Neural cell (in vitro differentiated cells): ENCODE data around the gene VEZF1. TPM values are rescaled to one million over a fixed set of nuclear protein-coding genes. Genes with fewer than 3 reads are reported as not detected.

Source experiments
- H2AFZ ChIP-seq: fragments of 200-600, 300-800 bp; sonication (generic), shearing (Covaris generic); 2 replicates; pipeline ENCODE4 v1.6.0; 2014; ENCODE audit warnings: low read depth, mild to moderate bottlenecking, antibody characterized with exemption, low read length, moderate library complexity
- H3F3A ChIP-seq: fragments of 200-600 bp; shearing (Covaris generic); 2 replicates; pipeline ENCODE4 v1.6.1; 2016; ENCODE audit warnings: mild to moderate bottlenecking, moderate library complexity, mixed read lengths, antibody characterized with exemption, low read length; ENCODE audit not compliant: insufficient read depth, poor library complexity, severe bottlenecking
- H3K27ac ChIP-seq: fragments of 200-600, 300-800 bp; sonication (generic), shearing (Covaris generic); 2 replicates; pipeline ENCODE4 v1.5.1; 2014; ENCODE audit warnings: mild to moderate bottlenecking, low read length, moderate library complexity
- H3K27me3 ChIP-seq: fragments of 300-800, 200-600 bp; sonication (generic), shearing (Covaris generic); 2 replicates; pipeline ENCODE4 v1.6.0; 2014; ENCODE audit warnings: mild to moderate bottlenecking, low read depth, low read length, moderate library complexity; ENCODE audit not compliant: insufficient read depth
- H3K36me3 ChIP-seq: fragments of 300-800, 200-600 bp; sonication (generic), shearing (Covaris generic); 2 replicates; pipeline ENCODE4 v1.5.1; 2014; ENCODE audit warnings: mild to moderate bottlenecking, antibody characterized with exemption, low read length, moderate library complexity; ENCODE audit not compliant: insufficient read depth
- H3K4me2 ChIP-seq: fragments of 300-800, 200-600 bp; sonication (generic), shearing (Covaris generic); 2 replicates; pipeline ENCODE4 v1.6.0; 2014; ENCODE audit warnings: mild to moderate bottlenecking, low read length
- H3K4me3 ChIP-seq: fragments of 300-800, 200-600 bp; sonication (generic), shearing (Covaris generic); 2 replicates; pipeline ENCODE4 v1.5.1; 2014; ENCODE audit warnings: mild to moderate bottlenecking, low read length, moderate library complexity
- H3K79me2 ChIP-seq: fragments of 200-600 bp; shearing (Covaris generic); replicated peaks from 2 replicates; pipeline ENCODE4 v1.6.0; 2014; ENCODE audit warnings: mild to moderate bottlenecking, low read length, moderate library complexity; ENCODE audit not compliant: insufficient read depth
- H3K9ac ChIP-seq: fragments of 300-800, 200-600 bp; sonication (generic), shearing (Covaris generic); 2 replicates; pipeline ENCODE4 v1.6.1; 2016; ENCODE audit warnings: mild to moderate bottlenecking, low read length, mixed read lengths
- H3K9me2 ChIP-seq: fragments of 200-600 bp; shearing (Covaris generic); 2 replicates; pipeline ENCODE4 v1.6.1; 2016; ENCODE audit warnings: mild to moderate bottlenecking, low read length, mixed read lengths; ENCODE audit not compliant: insufficient read depth
- H3K9me3 ChIP-seq: fragments of 200-600, 300-800 bp; sonication (generic), shearing (Covaris generic); 2 replicates; pipeline ENCODE4 v1.6.1; 2016; ENCODE audit warnings: mild to moderate bottlenecking, mixed run types, low read length, moderate library complexity, mixed read lengths
- H4K20me1 ChIP-seq: fragments of 200-600 bp; shearing (Covaris generic); 2 replicates; pipeline ENCODE4 v1.6.1; 2016; ENCODE audit warnings: mild to moderate bottlenecking, mixed run types; ENCODE audit not compliant: insufficient read depth
- EP300 ChIP-seq: fragments of 450-650 bp; conservative IDR thresholded peaks from 2 replicates; pipeline ENCODE4 v1.6.1; 2014; ENCODE audit warnings: antibody characterized with exemption, mild to moderate bottlenecking, moderate library complexity; ENCODE audit not compliant: poor library complexity, severe bottlenecking
- EZH2 ChIP-seq: fragments of 200-600, 300-800 bp; shearing (Covaris generic), sonication (generic); IDR thresholded peaks from 2 replicates; pipeline ENCODE4 v1.6.1; 2014; ENCODE audit warnings: antibody characterized with exemption, low read length, borderline replicate concordance, mild to moderate bottlenecking; ENCODE audit not compliant: insufficient read depth, poor library complexity, severe bottlenecking
- MXI1 ChIP-seq: fragments of 450-650 bp; conservative IDR thresholded peaks from 2 replicates; pipeline ENCODE4 v1.6.1; 2014; ENCODE audit warnings: antibody characterized with exemption, mild to moderate bottlenecking; ENCODE audit not compliant: poor library complexity, severe bottlenecking
- POLR2AphosphoS5 ChIP-seq: IDR thresholded peaks from 2 replicates; pipeline ENCODE4 v1.6.1; 2012
- RAD21 ChIP-seq: fragments of 450-650 bp; conservative IDR thresholded peaks from 2 replicates; pipeline ENCODE4 v1.6.1; 2014; ENCODE audit warnings: antibody characterized with exemption, mild to moderate bottlenecking, moderate library complexity
- SMC3 ChIP-seq: fragments of 450-650 bp; conservative IDR thresholded peaks from 2 replicates; pipeline ENCODE4 v1.6.1; 2014; ENCODE audit warnings: antibody characterized with exemption, mild to moderate bottlenecking, moderate library complexity; ENCODE audit not compliant: poor library complexity
- TAF1 ChIP-seq: IDR thresholded peaks from 2 replicates; pipeline ENCODE4 v1.6.1; 2012; ENCODE audit warnings: low read depth
- polyA plus RNA-seq: library from polyadenylated mRNA; depleted of rRNA; stranded (reverse); fragments of >200 nt; gene quantifications from 2 replicates; pipeline ENCODE4 v1.2.3, GENCODE V29; 2014
- TF ChIP-seq, protein P1 (sequence below): IDR thresholded peaks from 2 replicates; pipeline ENCODE4 v1.6.1; 2012; ENCODE audit warnings: borderline replicate concordance
- TF ChIP-seq, protein P2 (sequence below): fragments of 450-650 bp; IDR thresholded peaks from 2 replicates; pipeline ENCODE4 v1.5.1; 2014; ENCODE audit warnings: antibody characterized with exemption, mild to moderate bottlenecking, moderate library complexity; ENCODE audit not compliant: poor library complexity, severe bottlenecking

VEZF1 gene
- polyA plus RNA-seq, 1 donor from 2014 or later, result 64.6 TPM

DNA sequence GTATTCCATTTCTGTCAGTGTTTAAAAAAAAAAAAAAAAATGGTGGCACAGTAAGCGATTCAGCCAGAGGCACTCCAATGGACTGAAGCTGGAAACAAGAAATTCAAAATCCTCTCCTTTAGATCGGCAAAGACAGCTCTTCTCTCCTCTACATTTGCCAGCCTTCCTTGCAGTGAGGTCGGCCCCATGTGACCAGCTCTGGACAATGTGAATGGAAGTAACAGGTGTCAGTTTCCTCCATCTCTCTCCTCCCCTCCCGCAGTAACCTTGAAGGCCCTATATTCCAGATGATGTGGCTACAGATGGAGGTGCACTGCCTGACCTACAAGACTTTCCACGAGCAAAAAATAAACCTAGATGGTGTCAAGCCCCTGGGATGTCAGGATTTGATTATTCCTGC is 47.8 kb downstream of the VEZF1 start:
- Histone ChIP-seq H3K9me3 (no peaks in the 10 kb centered on the region), H3K27me3 (no peaks in the 10 kb centered on the region), H3K4me3 (no peak overlapping the region), H2AFZ (no peak overlapping the region), H3K9ac (no peak overlapping the region), H3F3A (no peaks in the 10 kb centered on the region), H4K20me1 (no peaks in the 10 kb centered on the region), H3K79me2 (peaks cover 21% of the 10 kb centered on the region), H3K4me2 (no peak overlapping the region), H3K27ac (no peak overlapping the region), H3K9me2 (no peaks in the 10 kb centered on the region), H3K36me3 (no peaks in the 10 kb centered on the region)
- TF ChIP-seq MXI1 (no peak), EZH2 (no peak), TAF1 (no peak)

DNA sequence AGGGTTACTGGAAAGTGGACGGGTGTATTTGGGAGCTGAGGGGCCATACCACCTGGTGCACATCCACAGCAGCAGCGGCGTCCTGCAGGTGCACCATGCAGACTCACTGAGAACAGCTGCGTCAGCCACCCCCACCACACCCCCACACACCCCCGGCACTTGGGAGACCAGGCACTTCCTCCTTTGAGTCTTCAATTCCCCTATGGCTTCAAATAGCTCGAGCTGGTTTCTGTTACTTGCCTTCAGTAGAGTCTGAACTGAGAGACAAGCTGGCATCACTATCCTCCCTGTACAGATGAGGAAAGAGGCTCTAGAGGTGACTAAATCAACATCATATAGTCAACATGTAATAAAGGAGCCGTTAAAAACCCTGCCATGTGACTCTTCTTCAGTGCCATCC is 48.3 kb downstream of the VEZF1 start:
- Histone ChIP-seq H3K79me2 (peaks cover 19% of the 10 kb centered on the region), H3K9ac (no peak overlapping the region), H3K9me2 (no peaks in the 10 kb centered on the region), H3K27ac (no peak overlapping the region), H3K36me3 (no peaks in the 10 kb centered on the region), H3F3A (no peaks in the 10 kb centered on the region), H4K20me1 (no peaks in the 10 kb centered on the region), H3K27me3 (no peaks in the 10 kb centered on the region), H3K9me3 (no peaks in the 10 kb centered on the region), H2AFZ (no peak overlapping the region), H3K4me2 (no peak overlapping the region), H3K4me3 (no peak overlapping the region)
- TF ChIP-seq RAD21, result no peak
- TF ChIP-seq POLR2AphosphoS5, result no peak
- no peak for TF ChIP-seq EZH2
- no peak for TF ChIP-seq EP300
- no peak for TF ChIP-seq MXI1
- no peak for TF ChIP-seq TAF1
- TF ChIP-seq SMC3, result no peak
- TF ChIP-seq, protein P1, sequence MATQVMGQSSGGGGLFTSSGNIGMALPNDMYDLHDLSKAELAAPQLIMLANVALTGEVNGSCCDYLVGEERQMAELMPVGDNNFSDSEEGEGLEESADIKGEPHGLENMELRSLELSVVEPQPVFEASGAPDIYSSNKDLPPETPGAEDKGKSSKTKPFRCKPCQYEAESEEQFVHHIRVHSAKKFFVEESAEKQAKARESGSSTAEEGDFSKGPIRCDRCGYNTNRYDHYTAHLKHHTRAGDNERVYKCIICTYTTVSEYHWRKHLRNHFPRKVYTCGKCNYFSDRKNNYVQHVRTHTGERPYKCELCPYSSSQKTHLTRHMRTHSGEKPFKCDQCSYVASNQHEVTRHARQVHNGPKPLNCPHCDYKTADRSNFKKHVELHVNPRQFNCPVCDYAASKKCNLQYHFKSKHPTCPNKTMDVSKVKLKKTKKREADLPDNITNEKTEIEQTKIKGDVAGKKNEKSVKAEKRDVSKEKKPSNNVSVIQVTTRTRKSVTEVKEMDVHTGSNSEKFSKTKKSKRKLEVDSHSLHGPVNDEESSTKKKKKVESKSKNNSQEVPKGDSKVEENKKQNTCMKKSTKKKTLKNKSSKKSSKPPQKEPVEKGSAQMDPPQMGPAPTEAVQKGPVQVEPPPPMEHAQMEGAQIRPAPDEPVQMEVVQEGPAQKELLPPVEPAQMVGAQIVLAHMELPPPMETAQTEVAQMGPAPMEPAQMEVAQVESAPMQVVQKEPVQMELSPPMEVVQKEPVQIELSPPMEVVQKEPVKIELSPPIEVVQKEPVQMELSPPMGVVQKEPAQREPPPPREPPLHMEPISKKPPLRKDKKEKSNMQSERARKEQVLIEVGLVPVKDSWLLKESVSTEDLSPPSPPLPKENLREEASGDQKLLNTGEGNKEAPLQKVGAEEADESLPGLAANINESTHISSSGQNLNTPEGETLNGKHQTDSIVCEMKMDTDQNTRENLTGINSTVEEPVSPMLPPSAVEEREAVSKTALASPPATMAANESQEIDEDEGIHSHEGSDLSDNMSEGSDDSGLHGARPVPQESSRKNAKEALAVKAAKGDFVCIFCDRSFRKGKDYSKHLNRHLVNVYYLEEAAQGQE, result no peak
- TF ChIP-seq, protein P2, sequence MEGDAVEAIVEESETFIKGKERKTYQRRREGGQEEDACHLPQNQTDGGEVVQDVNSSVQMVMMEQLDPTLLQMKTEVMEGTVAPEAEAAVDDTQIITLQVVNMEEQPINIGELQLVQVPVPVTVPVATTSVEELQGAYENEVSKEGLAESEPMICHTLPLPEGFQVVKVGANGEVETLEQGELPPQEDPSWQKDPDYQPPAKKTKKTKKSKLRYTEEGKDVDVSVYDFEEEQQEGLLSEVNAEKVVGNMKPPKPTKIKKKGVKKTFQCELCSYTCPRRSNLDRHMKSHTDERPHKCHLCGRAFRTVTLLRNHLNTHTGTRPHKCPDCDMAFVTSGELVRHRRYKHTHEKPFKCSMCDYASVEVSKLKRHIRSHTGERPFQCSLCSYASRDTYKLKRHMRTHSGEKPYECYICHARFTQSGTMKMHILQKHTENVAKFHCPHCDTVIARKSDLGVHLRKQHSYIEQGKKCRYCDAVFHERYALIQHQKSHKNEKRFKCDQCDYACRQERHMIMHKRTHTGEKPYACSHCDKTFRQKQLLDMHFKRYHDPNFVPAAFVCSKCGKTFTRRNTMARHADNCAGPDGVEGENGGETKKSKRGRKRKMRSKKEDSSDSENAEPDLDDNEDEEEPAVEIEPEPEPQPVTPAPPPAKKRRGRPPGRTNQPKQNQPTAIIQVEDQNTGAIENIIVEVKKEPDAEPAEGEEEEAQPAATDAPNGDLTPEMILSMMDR, result no peak

DNA sequence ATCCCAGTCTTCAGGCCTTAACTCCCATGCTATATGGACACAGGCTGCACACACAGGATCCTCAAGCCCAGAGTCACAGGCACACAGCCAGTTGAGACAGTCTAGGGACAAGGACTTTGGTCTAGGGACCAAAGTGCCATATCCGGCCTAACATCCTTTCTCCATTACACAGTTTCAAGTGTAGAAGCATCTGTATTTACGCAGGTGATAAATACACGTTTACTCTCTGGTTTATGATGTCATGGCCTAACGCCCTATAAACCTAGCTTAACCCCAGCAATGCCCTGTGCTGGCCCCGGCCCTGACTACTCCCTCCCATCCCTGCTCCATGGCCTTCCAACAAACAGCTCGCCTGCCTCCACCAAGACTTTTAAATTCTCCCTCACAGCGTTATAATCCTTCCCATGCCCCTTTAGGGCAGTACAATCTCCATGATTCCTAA is 50.0 kb downstream of the VEZF1 start:
- TF ChIP-seq TAF1, result no peak
- TF ChIP-seq, protein P2, result no peak
- TF ChIP-seq RAD21, result no peak
- no peak for TF ChIP-seq EZH2
- TF ChIP-seq EP300, result no peak
- TF ChIP-seq MXI1, result no peak
- no peak for TF ChIP-seq SMC3
- TF ChIP-seq, protein P1, result no peak
- no peak for TF ChIP-seq POLR2AphosphoS5
- H3K36me3 ChIP-seq, result no peaks in the 10 kb centered on the region
- H3K27ac ChIP-seq, result no peak overlapping the region
- no peak overlapping the region for H3K9ac ChIP-seq
- no peak overlapping the region for H3K4me2 ChIP-seq
- H3K27me3 ChIP-seq, result no peaks in the 10 kb centered on the region
- no peaks in the 10 kb centered on the region for H3K9me2 ChIP-seq
- no peak overlapping the region for H3K4me3 ChIP-seq
- no peak overlapping the region for H2AFZ ChIP-seq
- peaks cover 7% of the 10 kb centered on the region for H3K79me2 ChIP-seq
- no peaks in the 10 kb centered on the region for H4K20me1 ChIP-seq
- H3F3A ChIP-seq, result no peaks in the 10 kb centered on the region
- H3K9me3 ChIP-seq, result no peaks in the 10 kb centered on the region
